RWPE1 (cell line): ENCODE data around the gene ZNF143.

ENCODE experiments used
- CTCF ChIA-PET: fragments of 350-600 bp; sonication (Branson Sonifier 250); formaldehyde crosslinking; extraction: SDS; loops from one replicate; lab custom pipeline; 2021; lab: Yijun Ruan, JAX
- POLR2A ChIA-PET: fragments of 400-600 bp; formaldehyde crosslinking; extraction: SDS; loops from one replicate; lab custom pipeline; 2020; ENCODE audit warnings: antibody characterized with exemption; ENCODE audit not compliant: low non-redundant PET; lab: Yijun Ruan, JAX
- DNase-seq: peaks from one replicate; pipeline ENCODE4 v3.0.0; 2012; ENCODE audit warnings: low spot score
- H3K27ac ChIP-seq: fragments of 450-650 bp; 2 replicates; pipeline ENCODE4 v1.5.1; 2017
- CTCF ChIP-seq: fragments of 450-650 bp; conservative IDR thresholded peaks from 2 replicates; pipeline ENCODE4 v1.5.1; 2017; ENCODE audit warnings: low read depth, mild to moderate bottlenecking

ZNF143 gene

GRCh38 chr11:9550191-9550628 is 89.4 kb downstream of the ZNF143 start:
- TF ChIP-seq CTCF, result no peak
- H3K27ac ChIP-seq, result no peak overlapping the region
- CTCF ChIA-PET, result interaction anchor here (0.6 kb wide), 1 partner anchor 94 kb away, joined by 3 read pairs; no protein-coding TSS in a partner anchor
- POLR2A ChIA-PET, result no interaction called here
- DNase-seq, result no peak

- ChIA-PET CTCF (interaction anchor here (0.6 to 0.7 kb wide), 3 partner anchors 32 to 103 kb away, joined by 3 to 5 read pairs (median 3); no protein-coding TSS in a partner anchor), POLR2A (no interaction called here)
- H3K27ac ChIP-seq, result no peak overlapping the region
- DNase-seq, result no peak
- TF ChIP-seq CTCF, result no peak
Observed at GRCh38 chr11:9561279-9561982, 100.6 kb downstream of the ZNF143 start.

- no peak for TF ChIP-seq CTCF
Observed at GRCh38 chr11:9562716-9563115, 101.9 kb downstream of the ZNF143 start.

GRCh38 chr11:9563196-9563730 is 102.5 kb downstream of the ZNF143 start:
- peak overlapping the region; percentile 29; the same call in 1 of the 2 replicates for H3K27ac ChIP-seq
- no peak for DNase-seq
- CTCF ChIA-PET, result interaction anchor here (1.2 kb wide), 1 partner anchor 28 kb away, joined by 10 read pairs; no protein-coding TSS in a partner anchor
- POLR2A ChIA-PET, result no interaction called here
- TF ChIP-seq CTCF, result no peak

More at GRCh38 chr11:9562716-9563115, 101.9 kb downstream of the ZNF143 start:
- ChIA-PET CTCF (interaction anchor here (1.2 kb wide), 1 partner anchor 28 kb away, joined by 10 read pairs; no protein-coding TSS in a partner anchor), POLR2A (no interaction called here)
- no peak overlapping the region for H3K27ac ChIP-seq
- DNase-seq, result no peak

GRCh38 chr11:9565822-9566560 is 105.2 kb downstream of the ZNF143 start:
- ChIA-PET POLR2A (no interaction called here), CTCF (interaction anchor here (0.7 to 1.5 kb wide), 2 partner anchors 31 to 48 kb away, joined by 4 to 6 read pairs; no protein-coding TSS in a partner anchor)
- no peak for TF ChIP-seq CTCF
- no peak overlapping the region for H3K27ac ChIP-seq
- peak; percentile 94 for DNase-seq

GRCh38 chr11:9566561-9567063 is 105.8 kb downstream of the ZNF143 start:
- H3K27ac ChIP-seq, result no peak overlapping the region

More at GRCh38 chr11:9566561-9567063, 105.8 kb downstream of the ZNF143 start:
- no peak for TF ChIP-seq CTCF
- ChIA-PET POLR2A (no interaction called here), CTCF (interaction anchor here (1.5 kb wide), 1 partner anchor 32 kb away, joined by 6 read pairs; no protein-coding TSS in a partner anchor)
- no peak for DNase-seq
